ENCODE measurements around the gene OR2Z1.

OR2Z1 gene

GRCh38 chr19:8688930-8689329 is 32.5 kb upstream of the OR2Z1 start:
- no peak overlapping the region for H3K4me2 ChIP-seq (ENCODE audit: low read depth, low read length, poor library complexity, severe bottlenecking)
- no peaks in the 10 kb centered on the region for H3K36me3 ChIP-seq (ENCODE audit: low read length)
- H3K27ac ChIP-seq (ENCODE audit: low read depth, low read length), result no peak overlapping the region
- TF ChIP-seq EZH2phosphoT487 (conservative IDR thresholded peaks at IDR 0.05; ENCODE audit: low read length), result no peak
- TF ChIP-seq, protein P1, sequence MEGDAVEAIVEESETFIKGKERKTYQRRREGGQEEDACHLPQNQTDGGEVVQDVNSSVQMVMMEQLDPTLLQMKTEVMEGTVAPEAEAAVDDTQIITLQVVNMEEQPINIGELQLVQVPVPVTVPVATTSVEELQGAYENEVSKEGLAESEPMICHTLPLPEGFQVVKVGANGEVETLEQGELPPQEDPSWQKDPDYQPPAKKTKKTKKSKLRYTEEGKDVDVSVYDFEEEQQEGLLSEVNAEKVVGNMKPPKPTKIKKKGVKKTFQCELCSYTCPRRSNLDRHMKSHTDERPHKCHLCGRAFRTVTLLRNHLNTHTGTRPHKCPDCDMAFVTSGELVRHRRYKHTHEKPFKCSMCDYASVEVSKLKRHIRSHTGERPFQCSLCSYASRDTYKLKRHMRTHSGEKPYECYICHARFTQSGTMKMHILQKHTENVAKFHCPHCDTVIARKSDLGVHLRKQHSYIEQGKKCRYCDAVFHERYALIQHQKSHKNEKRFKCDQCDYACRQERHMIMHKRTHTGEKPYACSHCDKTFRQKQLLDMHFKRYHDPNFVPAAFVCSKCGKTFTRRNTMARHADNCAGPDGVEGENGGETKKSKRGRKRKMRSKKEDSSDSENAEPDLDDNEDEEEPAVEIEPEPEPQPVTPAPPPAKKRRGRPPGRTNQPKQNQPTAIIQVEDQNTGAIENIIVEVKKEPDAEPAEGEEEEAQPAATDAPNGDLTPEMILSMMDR (IDR thresholded peaks at IDR 0.05; ENCODE audit: insufficient read depth, low read length, poor library complexity, severe bottlenecking), result no peak
- no peaks in the 10 kb centered on the region for H3K27me3 ChIP-seq (ENCODE audit: low read length)
- no peak overlapping the region for H2AFZ ChIP-seq (ENCODE audit: low read depth, low read length, severe bottlenecking)
- no peaks in the 10 kb centered on the region for H4K20me1 ChIP-seq (ENCODE audit: low read depth, low read length)
- no peaks in the 10 kb centered on the region for H3K9me2 ChIP-seq (replicated peaks; ENCODE audit: insufficient read depth, low read length)
- H3K4me3 ChIP-seq (ENCODE audit: insufficient read depth, low read length, poor library complexity, severe bottlenecking), result no peak overlapping the region
- H3K79me2 ChIP-seq (ENCODE audit: insufficient read depth, low read length), result no peaks in the 10 kb centered on the region
- H3F3A ChIP-seq (ENCODE audit: insufficient read depth), result no peaks in the 10 kb centered on the region
- H3K9ac ChIP-seq (ENCODE audit: low read length), result no peak overlapping the region
- no peaks in the 10 kb centered on the region for H3K9me3 ChIP-seq (ENCODE audit: insufficient read depth, low read length)

DNA sequence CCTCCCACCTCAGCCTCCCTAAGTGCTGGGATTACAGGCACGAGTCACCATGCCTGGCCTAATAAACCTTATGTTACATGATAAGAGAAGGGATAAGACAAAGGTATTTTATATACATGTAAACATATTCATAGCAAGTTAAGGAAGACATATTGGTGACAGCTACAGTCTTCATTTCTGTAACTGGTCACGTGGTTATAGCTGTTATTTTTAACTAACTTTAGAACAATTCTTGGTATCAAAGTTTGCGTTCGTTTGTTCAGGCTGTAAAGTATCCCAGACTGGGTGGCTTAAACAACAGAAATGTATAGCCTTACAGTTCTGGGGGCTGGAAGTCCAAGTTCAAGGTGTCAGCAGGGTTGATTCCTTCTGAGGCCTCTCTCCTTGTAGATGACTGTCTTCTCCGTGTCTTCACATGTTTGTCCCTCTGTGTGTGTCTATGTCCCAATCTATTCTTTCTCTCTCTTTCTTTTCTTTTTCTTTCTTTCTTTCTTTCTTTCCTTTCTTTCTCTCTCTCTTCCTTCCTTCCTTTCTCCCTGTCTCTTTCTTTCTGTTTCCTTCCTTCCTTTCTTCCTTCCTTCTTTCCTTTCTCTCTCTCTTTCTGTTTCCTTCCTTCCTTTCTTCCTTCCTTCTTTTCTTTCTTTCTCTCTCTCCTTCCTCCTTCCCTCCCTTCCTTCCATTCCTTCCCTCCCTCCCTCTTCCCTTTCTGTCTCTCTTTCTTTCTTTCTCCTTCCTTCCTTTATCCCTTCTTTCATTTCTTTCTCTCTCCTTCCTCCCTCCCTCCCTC is 30.5 kb upstream of the OR2Z1 start:
- no peak for TF ChIP-seq EZH2phosphoT487 (conservative IDR thresholded peaks at IDR 0.05; ENCODE audit: low read length)
- TF ChIP-seq, protein P1 (IDR thresholded peaks at IDR 0.05; ENCODE audit: insufficient read depth, low read length, poor library complexity, severe bottlenecking), result no peak
- Histone ChIP-seq H3K4me3 (ENCODE audit: insufficient read depth, low read length, poor library complexity, severe bottlenecking) (no peak overlapping the region), H3K4me2 (ENCODE audit: low read depth, low read length, poor library complexity, severe bottlenecking) (no peak overlapping the region), H3K9me3 (ENCODE audit: insufficient read depth, low read length) (no peaks in the 10 kb centered on the region), H3K79me2 (ENCODE audit: insufficient read depth, low read length) (no peaks in the 10 kb centered on the region), H3K36me3 (ENCODE audit: low read length) (no peaks in the 10 kb centered on the region), H3K9ac (ENCODE audit: low read length) (no peak overlapping the region), H3K27ac (ENCODE audit: low read depth, low read length) (no peak overlapping the region), H4K20me1 (ENCODE audit: low read depth, low read length) (no peaks in the 10 kb centered on the region), H2AFZ (ENCODE audit: low read depth, low read length, severe bottlenecking) (no peak overlapping the region), H3F3A (ENCODE audit: insufficient read depth) (no peaks in the 10 kb centered on the region), H3K9me2 (replicated peaks; ENCODE audit: insufficient read depth, low read length) (no peaks in the 10 kb centered on the region), H3K27me3 (ENCODE audit: low read length) (no peaks in the 10 kb centered on the region)

- TF ChIP-seq, protein P1 (IDR thresholded peaks at IDR 0.05; ENCODE audit: insufficient read depth, low read length, poor library complexity, severe bottlenecking), result no peak
- TF ChIP-seq EZH2phosphoT487 (conservative IDR thresholded peaks at IDR 0.05; ENCODE audit: low read length), result no peak
- H3K9me2 ChIP-seq (replicated peaks; ENCODE audit: insufficient read depth, low read length), result no peaks in the 10 kb centered on the region
- no peak overlapping the region for H3K4me3 ChIP-seq (ENCODE audit: insufficient read depth, low read length, poor library complexity, severe bottlenecking)
- H3K9me3 ChIP-seq (ENCODE audit: insufficient read depth, low read length), result no peaks in the 10 kb centered on the region
- no peaks in the 10 kb centered on the region for H3K36me3 ChIP-seq (ENCODE audit: low read length)
- H4K20me1 ChIP-seq (ENCODE audit: low read depth, low read length), result no peaks in the 10 kb centered on the region
- H3K27ac ChIP-seq (ENCODE audit: low read depth, low read length), result no peak overlapping the region
- no peak overlapping the region for H2AFZ ChIP-seq (ENCODE audit: low read depth, low read length, severe bottlenecking)
- H3K4me2 ChIP-seq (ENCODE audit: low read depth, low read length, poor library complexity, severe bottlenecking), result no peak overlapping the region
- no peak overlapping the region for H3K9ac ChIP-seq (ENCODE audit: low read length)
- H3K79me2 ChIP-seq (ENCODE audit: insufficient read depth, low read length), result no peaks in the 10 kb centered on the region
- H3K27me3 ChIP-seq (ENCODE audit: low read length), result no peaks in the 10 kb centered on the region
- H3F3A ChIP-seq (ENCODE audit: insufficient read depth), result no peaks in the 10 kb centered on the region
Observed at GRCh38 chr19:8695501-8695900, 25.9 kb upstream of the OR2Z1 start.

All from SU-DHL-6 (cell line).